Adrenal gland (tissue), 5 donors: ENCODE results near the gene CCL3.
"Not testable (repeated sequence)": the region's sequence is repeated elsewhere in the genome, so short reads cannot be mapped to it uniquely, and the experiment has no call there.

Source experiments
- POLR2A ChIP-seq, 2 donors: fragments of 450-650 bp; IDR thresholded peaks; one replicate each; pipeline ENCODE4 v1.6.1; 2017; ENCODE audit warnings: antibody characterized with exemption in 2 of 2, mild to moderate bottlenecking in 2 of 2, moderate library complexity in 1 of 2
- TF ChIP-seq, protein P1 (sequence below), 6 experiments: fragments of 450-650 bp in 4 of 6; fragments of 200-600 bp in 2 of 6; sonication (generic) in 1 of 6; IDR thresholded peaks; 1 replicate in 5 of 6; 2 replicates in 1 of 6; pipeline versions ENCODE4 v1.5.1 to v1.8.0; 2016 to 2021; ENCODE audit warnings: antibody characterized with exemption in 6 of 6, mild to moderate bottlenecking in 2 of 6, moderate library complexity in 1 of 6
- donor health status: DM: no; HTN: no; CAD: no.

DNA sequence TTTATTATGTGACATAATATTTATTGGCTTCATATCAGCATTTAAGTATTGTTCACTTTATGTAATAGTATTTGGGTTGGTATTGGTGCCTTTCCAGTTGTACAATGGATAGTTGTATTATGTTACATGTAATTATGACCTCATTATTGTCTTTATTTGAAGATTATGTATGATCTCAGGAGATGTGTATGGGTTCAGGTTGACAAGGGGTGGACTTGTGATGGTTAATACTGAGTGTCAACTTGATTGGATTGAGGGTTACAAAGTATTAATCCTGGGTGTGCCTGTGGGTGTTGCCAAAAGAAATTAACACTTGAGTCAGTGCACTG is 25.7 kb upstream of the CCL3 start:
- TF ChIP-seq, protein P1, sequence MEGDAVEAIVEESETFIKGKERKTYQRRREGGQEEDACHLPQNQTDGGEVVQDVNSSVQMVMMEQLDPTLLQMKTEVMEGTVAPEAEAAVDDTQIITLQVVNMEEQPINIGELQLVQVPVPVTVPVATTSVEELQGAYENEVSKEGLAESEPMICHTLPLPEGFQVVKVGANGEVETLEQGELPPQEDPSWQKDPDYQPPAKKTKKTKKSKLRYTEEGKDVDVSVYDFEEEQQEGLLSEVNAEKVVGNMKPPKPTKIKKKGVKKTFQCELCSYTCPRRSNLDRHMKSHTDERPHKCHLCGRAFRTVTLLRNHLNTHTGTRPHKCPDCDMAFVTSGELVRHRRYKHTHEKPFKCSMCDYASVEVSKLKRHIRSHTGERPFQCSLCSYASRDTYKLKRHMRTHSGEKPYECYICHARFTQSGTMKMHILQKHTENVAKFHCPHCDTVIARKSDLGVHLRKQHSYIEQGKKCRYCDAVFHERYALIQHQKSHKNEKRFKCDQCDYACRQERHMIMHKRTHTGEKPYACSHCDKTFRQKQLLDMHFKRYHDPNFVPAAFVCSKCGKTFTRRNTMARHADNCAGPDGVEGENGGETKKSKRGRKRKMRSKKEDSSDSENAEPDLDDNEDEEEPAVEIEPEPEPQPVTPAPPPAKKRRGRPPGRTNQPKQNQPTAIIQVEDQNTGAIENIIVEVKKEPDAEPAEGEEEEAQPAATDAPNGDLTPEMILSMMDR (IDR thresholded peaks at IDR 0.05): not testable (repeated sequence)
- TF ChIP-seq POLR2A (IDR thresholded peaks at IDR 0.05): not testable (repeated sequence)
